Right cardiac atrium (tissue), 5 donors: Measurements from ENCODE around the gene VSIR. TPM values are rescaled to one million over a fixed set of nuclear protein-coding genes. Genes with fewer than 3 reads are reported as not detected.

Experiments
- ATAC-seq, 2 donors: fragments of 200-7000 bp; cut with Tn5 transposase; one replicate each; pipeline versions ENCODE4 v1.8.0 to v1.9.1; 2020; ENCODE audit warnings: moderate library complexity in 2 of 2, mild to moderate bottlenecking in 1 of 2
- DNase-seq, 3 donors: peaks; one replicate each; pipeline ENCODE4 v3.0.0-alpha.2; 2020
- H3K27ac ChIP-seq: one replicate; pipeline ENCODE4 v1.5.1; 2013; ENCODE audit warnings: mild to moderate bottlenecking, low read length, control low read depth, moderate library complexity
- H3K27me3 ChIP-seq: one replicate; pipeline ENCODE4 v1.6.1; 2013; ENCODE audit not compliant: control insufficient read depth, insufficient read depth
- H3K4me1 ChIP-seq: one replicate; pipeline ENCODE4 v1.6.1; 2013; ENCODE audit warnings: low read length; ENCODE audit not compliant: control insufficient read depth, insufficient read depth
- H3K4me3 ChIP-seq: one replicate; pipeline ENCODE4 v1.5.1; 2013; ENCODE audit warnings: low read length, control low read depth
- H3K9me3 ChIP-seq: one replicate; pipeline ENCODE4 v1.6.1; 2013; ENCODE audit warnings: low read length; ENCODE audit not compliant: control insufficient read depth
- WGBS: extraction: QIAGEN DNeasy Blood & Tissue Kit; methylation state at CpG from one replicate; pipeline ENCODE4 v1.1.7; 2013; 5-methylcytosine and 5-hydroxymethylcytosine counted together
- intact Hi-C, 4 donors: fragments of 100-400 bp; cut with DNase I; formaldehyde crosslinking; loops; one replicate each; pipeline versions ENCODE4 v1.11.0 to v1.14.0; 2022 to 2023
- polyA plus RNA-seq: library from polyadenylated mRNA; stranded (reverse); fragments of 200-250 nt; gene quantifications from one replicate; pipeline ENCODE4 v1.2.3, GENCODE V29; 2013
- total RNA-seq, 4 donors: library from RNA; stranded (reverse); fragmentation: NEBNext Ultra II Directional; extraction: Animal tissue kit (Norgen Biotek cat#: 25700); gene quantifications; one replicate each; pipeline ENCODE4 v1.2.1, GENCODE V29; 2021
- donor health status: healthy with polysubstance abuse.
- donor health status: DM: no; HTN: yes; CAD: no.
- donor health status: DM: no; HTN: no; CAD: no.
- donor health status: DM: no; HTN: yes; CAD: no; lungs with severe emphysema.
- donor health status: DM: yes; HTN: yes; CAD: no.

Gene VSIR
- total and polyA plus RNA-seq, 5 donors = 29.3 to 55.1 (median 36.8) TPM

DNA sequence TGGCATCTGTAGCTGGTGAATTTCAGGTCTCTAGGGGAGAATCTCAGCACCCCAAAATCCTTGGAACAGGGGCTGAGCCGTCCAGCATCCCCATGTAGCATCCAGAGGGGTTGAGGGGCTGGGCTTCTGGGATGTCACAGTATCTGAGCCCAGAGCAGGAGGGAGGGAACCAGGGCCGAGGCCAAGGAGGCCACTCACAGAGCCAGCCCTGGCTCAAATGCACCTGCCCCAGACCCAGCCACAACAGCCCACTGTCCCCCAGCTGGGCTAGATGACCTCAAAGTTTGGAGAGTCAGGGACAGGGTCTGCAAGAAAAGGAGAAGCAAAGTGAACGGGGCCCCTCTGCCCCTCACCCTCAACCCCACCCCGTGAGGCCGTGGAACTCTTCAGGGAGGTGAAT is 22.3 kb downstream of the VSIR start:
- intact Hi-C loops = no loop called here
- DNase-seq (peak in 2 of 3 donors; percentile 42 to 50), ATAC-seq (no peak)
- WGBS = 85% methylated on average over 5 of the region's 5 CpGs
- Histone ChIP-seq H3K4me1 (peaks cover 34% of the 10 kb centered on the region), H3K27me3 (no peaks in the 10 kb centered on the region), H3K9me3 (no peaks in the 10 kb centered on the region), H3K4me3 (no peak overlapping the region), H3K27ac (no peak overlapping the region)

DNA sequence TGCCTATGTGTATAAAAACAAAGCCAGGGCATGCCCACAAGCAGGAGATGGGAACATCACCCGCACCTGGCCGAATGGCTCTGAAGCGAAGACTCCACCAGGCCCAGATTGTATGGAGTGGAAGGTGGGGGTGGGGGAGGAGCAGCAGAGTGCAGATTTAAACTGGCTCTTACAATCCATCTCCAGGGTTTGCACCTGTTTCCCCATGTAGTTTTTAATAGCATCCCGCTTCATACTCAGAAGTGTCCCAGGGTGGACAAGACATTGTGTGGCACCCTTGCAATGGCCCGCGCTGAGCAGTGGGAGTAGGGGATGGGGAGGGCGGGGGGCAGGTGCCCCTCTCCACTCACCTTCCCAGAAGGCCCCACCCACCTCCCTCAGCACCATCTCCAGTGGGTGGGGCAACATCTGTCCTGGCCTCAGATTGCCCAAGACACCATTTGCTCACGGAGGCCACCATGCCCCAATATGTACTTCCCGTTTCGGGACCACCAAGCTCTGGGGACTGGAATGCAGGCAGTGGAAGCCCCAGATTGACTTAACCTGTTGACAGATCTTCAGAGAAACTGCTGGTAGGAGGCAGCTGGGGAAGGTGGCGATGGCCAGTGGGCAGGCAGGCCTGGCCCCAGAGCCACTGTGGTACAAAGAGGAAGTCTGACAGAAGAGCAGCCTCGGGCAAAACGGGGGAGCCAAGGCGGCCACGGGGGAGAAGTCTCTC is 23.0 kb downstream of the VSIR start:
- WGBS = 84% methylated on average over 15 of the region's 15 CpGs
- DNase-seq (peak; percentile 24 to 65 (median 64)), ATAC-seq (no peak)
- Histone ChIP-seq H3K4me3 (no peak overlapping the region), H3K27ac (no peak overlapping the region), H3K4me1 (peaks cover 38% of the 10 kb centered on the region), H3K9me3 (no peaks in the 10 kb centered on the region), H3K27me3 (no peaks in the 10 kb centered on the region)
- intact Hi-C loops = no loop called here

DNA sequence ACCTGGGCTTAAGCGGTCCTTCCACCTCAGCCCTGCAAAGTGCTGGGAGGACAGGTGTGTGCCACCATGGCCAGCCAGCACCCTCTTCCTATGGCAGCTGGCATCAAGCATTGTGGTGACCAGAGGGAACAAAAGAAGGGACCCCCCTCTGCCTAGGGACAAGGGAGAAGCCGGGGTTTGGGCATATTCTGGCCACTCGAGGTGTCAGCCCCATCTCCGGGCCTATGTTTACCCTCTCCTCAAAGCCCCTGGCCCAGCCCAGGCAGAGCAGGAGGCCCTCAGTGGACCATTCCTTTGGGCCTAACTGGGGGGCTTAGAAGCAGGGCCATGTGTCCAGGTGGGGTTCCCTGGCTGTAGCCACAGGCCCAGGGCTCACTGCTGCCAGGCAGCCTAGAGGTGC is 23.9 kb downstream of the VSIR start:
- ATAC-seq = no peak
- intact Hi-C loops = no loop called here
- peak overlapping the region; percentile 55 for H3K27ac ChIP-seq
- WGBS = 84% methylated on average over 4 of the region's 4 CpGs
- DNase-seq = peak; percentile 8 to 58 (median 45)
- H3K4me3 ChIP-seq = no peak overlapping the region
- H3K9me3 ChIP-seq = no peaks in the 10 kb centered on the region
- no peaks in the 10 kb centered on the region for H3K27me3 ChIP-seq
- peaks cover 38% of the 10 kb centered on the region for H3K4me1 ChIP-seq

DNA sequence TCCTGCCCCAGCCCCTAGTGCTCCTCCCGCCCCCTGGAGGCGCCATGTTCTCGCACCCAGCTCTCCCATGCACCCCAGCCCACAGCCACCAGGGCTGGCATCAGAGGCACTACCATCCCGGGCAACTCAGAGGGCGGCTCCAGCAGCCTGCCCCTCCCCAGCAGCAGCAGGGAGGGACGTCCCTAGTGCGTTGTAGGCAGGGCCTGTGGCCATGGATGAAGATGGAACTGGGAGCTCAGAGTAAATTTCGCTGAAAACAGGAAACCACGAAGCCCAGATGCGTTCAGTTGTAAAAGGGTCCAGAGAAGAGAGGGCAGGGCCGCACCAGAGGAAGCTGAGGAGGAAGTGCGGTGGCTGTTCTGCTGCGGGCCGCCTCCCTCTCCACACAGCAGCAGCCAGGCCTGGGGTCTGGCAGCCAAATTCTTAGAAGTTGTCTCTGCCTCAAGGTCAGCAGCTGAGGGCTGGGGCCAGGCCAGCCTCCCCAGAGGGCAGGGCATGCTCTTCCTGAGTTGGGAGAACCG is 24.6 kb downstream of the VSIR start:
- intact Hi-C loops = no loop called here
- ATAC-seq (peak; percentile 70 to 74), DNase-seq (peak; percentile 78 to 94 (median 92))
- Histone ChIP-seq H3K4me3 (no peak overlapping the region), H3K27ac (peak overlapping the region; percentile 68), H3K9me3 (no peaks in the 10 kb centered on the region), H3K27me3 (no peaks in the 10 kb centered on the region), H3K4me1 (peaks cover 36% of the 10 kb centered on the region)
- WGBS = 30% methylated on average over 15 of the region's 15 CpGs

DNA sequence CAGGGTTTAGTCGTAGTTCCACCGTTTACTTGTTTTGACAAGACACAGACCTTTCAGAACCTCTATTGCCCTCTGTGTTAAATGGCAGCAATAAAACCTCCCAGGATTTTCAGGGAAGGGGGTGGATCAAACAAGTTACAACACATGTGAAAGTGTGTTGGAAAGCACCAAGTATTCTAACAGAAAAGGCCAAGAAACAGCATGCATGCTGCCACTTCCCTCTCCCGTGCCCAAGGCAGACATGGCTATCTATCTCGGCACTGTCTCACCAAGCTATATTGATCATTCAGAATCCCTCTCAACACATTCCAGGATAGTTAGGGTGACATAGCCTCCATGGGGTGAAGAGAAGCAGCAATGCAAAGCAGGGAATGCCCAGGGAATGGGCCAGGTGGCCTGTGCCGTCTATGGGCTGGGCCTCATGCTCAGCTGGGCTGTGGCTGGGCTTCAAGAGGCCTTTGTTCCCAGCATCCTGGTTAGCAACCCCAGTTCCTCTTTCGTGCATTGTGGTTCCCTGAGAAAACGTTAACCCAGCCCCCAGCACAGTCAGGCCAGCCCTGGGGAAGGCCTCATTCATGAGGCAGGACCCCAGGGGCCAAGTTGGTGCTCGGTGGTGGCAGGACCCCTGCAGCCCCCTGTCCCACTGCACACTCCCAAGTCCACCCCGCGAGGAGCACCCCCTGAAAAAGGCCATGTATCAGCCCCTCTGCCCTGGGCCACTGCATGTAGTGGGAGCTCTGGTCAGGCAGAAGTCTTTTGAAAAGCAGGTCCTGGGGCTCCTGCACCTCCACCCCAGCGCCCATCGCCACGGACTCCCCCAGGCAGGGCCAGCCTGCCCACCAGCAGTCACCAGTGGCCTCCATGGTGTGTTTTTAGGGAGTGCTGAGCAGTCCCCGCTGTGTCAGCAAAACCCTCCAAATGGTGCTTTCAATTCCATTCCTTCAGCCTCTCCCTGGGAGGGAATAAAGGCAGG is 25.5 kb downstream of the VSIR start:
- Histone ChIP-seq H3K4me1 (peaks cover 36% of the 10 kb centered on the region), H3K4me3 (no peak overlapping the region), H3K27ac (peak overlapping the region; percentile 68), H3K27me3 (no peaks in the 10 kb centered on the region), H3K9me3 (no peaks in the 10 kb centered on the region)
- peak; percentile 2 to 21 for ATAC-seq
- WGBS = 71% methylated on average over 14 of the region's 14 CpGs
- intact Hi-C loops = no loop called here
- peak in 2 of 3 donors; percentile 75 to 78 for DNase-seq

DNA sequence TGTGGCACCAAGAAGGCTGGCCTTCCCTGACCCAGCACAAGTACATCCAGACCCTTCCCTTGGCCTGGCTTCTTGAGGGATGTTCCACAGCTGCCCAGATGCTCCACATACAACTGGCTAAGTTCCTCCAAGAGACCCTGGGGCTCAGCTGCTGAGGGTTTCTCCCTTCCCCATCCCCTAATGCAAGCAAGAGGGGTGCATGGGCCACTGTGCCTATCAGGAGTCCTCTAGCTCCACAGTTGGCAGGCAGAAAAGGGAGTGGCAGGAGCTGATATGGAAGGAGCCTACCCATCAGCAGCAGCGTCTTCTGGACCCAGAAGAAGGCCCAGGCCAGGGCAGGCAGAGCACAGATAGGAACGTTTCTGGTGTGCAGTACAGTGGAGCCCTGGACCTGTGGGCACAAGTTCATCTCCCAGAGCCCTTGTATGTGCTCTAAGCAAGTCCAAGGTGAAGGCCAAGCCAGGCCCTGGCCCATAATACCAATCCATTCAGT is 26.2 kb downstream of the VSIR start:
- no peaks in the 10 kb centered on the region for H3K27me3 ChIP-seq
- no peaks in the 10 kb centered on the region for H3K9me3 ChIP-seq
- H3K4me1 ChIP-seq = peaks cover 36% of the 10 kb centered on the region
- 41% methylated on average over 2 of the region's 2 CpGs for WGBS
- peak; percentile 1 to 7 for ATAC-seq
- peak overlapping the region; percentile 68 for H3K27ac ChIP-seq
- no peak overlapping the region for H3K4me3 ChIP-seq
- intact Hi-C loops = no loop called here
- peak in 1 of 3 donors; percentile 37 for DNase-seq

DNA sequence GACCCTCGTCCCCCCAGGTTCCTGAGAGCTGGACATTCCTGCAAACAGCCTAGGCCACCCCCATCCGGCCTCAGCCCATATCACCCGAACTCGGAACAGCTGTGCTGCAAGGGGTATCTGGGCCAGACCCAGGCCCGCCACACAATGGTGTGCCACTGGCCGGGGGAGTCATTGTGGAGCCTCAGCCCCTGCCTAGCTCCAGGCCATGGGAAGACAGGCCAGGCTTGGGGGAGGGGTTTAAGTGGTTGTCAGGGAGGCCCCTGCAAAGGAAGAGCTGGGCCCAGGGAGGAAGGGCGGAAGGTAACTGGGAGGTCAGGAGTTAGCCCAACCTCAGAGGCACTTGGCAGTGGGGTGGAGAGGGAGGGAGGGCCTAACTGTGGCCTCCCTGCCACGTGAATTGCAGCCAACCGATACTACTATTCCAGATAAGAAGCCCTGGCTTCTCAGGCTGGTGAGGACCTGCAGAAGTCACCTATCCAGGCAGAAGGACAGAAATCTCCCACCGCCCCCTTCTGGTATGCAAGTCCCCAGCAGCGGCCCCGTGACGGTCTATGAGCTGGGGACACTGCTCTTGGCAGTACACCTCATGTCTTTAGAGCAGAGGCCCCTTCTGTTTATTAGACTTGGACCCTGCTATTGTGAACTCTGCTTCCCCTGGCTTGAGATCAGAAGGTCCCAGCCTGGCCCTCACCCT is 26.8 kb downstream of the VSIR start:
- ATAC-seq (peak; percentile 62 to 80), DNase-seq (peak; percentile 72 to 86 (median 85))
- peaks cover 36% of the 10 kb centered on the region for H3K4me1 ChIP-seq
- intact Hi-C loops = no loop called here
- no peaks in the 10 kb centered on the region for H3K27me3 ChIP-seq
- peak overlapping the region; percentile 68 for H3K27ac ChIP-seq
- 31% methylated on average over 13 of the region's 13 CpGs for WGBS
- H3K4me3 ChIP-seq = no peak overlapping the region
- no peaks in the 10 kb centered on the region for H3K9me3 ChIP-seq

DNA sequence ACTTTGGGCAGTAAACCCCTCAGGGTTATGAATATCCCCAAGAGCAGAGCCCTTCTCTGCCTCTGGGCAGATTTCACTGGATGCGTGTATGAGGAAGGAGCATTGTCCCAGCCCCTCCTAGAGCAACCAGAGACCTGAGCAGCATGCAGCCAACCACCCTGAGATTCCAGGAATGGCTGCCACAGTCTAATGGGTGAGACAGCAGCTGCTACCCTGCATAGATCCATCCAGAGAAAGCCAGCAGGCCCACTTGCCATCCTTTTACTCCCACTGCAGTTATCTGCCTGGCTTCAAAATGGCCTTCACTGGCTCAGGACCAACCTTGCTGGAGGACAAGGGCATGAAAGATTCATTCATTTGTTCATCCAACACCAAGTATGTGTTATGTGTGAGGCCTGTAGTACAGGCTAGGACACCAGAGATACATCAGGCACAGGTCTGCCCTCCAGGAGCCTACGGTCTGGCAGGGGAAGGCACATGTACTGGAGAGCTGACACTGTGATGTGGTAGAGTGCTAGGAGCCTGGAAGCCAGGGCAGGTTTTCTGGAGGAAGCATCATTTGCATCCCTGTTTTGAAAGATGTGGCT is 27.6 kb downstream of the VSIR start:
- 96% methylated on average over 2 of the region's 2 CpGs for WGBS
- peak overlapping the region; percentile 4 for H3K27ac ChIP-seq
- no peak for ATAC-seq
- intact Hi-C loops = no loop called here
- H3K4me1 ChIP-seq = peaks cover 36% of the 10 kb centered on the region
- H3K9me3 ChIP-seq = no peaks in the 10 kb centered on the region
- no peak overlapping the region for H3K4me3 ChIP-seq
- H3K27me3 ChIP-seq = no peaks in the 10 kb centered on the region
- DNase-seq = peak in 2 of 3 donors; percentile 27 to 30

DNA sequence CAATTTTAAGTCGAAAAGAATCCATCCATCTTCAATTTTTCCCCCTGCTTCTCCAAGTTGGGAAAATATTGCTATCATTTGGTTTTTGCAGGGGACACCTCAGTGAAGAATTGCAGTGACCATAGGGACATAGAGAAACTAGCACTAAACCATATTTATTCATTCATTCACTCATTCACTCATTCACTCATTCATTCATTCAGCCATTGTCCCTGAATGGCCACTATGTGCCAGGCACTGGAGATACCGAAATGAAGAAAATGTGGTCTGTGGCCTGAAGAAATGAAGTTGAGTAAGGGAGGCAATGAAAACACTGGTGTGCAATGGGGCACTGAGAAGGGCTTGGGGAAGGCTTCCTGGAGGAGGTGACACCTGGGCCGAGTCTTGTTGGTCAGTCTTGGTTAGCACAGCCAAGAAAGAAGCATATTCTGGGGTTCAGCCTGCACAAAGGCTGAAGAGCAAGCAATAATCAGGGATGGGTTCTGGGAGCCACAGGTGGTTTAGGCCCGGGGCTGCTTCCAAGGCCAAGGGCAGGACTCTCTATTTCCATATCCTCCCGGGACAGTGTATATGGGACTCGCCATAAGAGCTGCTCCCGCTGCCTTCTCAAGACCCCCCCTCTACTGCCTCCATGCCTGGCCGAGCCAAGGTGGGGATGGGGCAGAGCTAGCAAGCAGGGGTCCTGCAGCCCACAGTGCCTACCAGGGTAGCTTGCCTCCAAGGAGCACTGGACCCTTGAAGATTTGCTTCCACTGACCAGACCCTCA is 28.2 kb downstream of the VSIR start:
- intact Hi-C loops = no loop called here
- DNase-seq (peak in 2 of 3 donors; percentile 44 to 54), ATAC-seq (no peak)
- no peaks in the 10 kb centered on the region for H3K9me3 ChIP-seq
- no peak overlapping the region for H3K4me3 ChIP-seq
- peaks cover 36% of the 10 kb centered on the region for H3K4me1 ChIP-seq
- WGBS = 83% methylated on average over 8 of the region's 8 CpGs
- H3K27me3 ChIP-seq = no peaks in the 10 kb centered on the region
- H3K27ac ChIP-seq = no peak overlapping the region

DNA sequence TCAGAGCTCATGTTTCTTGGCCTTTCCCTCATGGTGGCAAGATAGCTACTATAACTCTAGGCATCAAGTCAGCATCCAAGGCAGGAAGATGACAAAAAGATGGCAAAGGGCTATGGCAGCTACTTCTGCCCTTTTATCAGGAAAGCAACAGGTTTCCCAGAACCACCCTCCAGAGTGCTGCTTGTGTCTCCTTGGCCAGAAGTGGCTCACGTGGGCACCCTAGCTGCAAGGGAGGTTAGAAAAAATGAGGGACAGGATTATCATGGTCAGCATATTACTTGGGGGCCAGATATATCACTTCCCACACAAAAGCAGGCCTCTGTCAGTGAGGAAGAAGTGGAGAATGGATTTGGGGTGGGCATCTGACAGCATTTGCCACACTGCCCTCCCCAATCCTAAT is 29.5 kb downstream of the VSIR start:
- Histone ChIP-seq H3K27ac (no peak overlapping the region), H3K27me3 (no peaks in the 10 kb centered on the region), H3K4me3 (no peak overlapping the region), H3K9me3 (no peaks in the 10 kb centered on the region), H3K4me1 (peaks cover 30% of the 10 kb centered on the region)
- no peak for DNase-seq
- 90% methylated on average over 1 of the region's 1 CpG for WGBS
- no peak for ATAC-seq
- intact Hi-C loops = no loop called here
